ENCODE data around the gene C2CD2L.
"Not testable (repeated sequence)": the region's sequence is repeated elsewhere in the genome, so short reads cannot be mapped to it uniquely, and the experiment has no call there.

Gene C2CD2L

GRCh38 chr11:119100994-119101758, 6.0 kb upstream of the C2CD2L start:
- Histone ChIP-seq H2BK12ac (ENCODE audit: low read length in 2 of 2) (peak overlapping the region in 1 of 2 experiments; percentile 49), H3K4me3 (ENCODE audit: insufficient read depth in 1 of 2, low read depth in 1 of 2, low read length in 2 of 2) (peak overlapping the region; percentile 65 to 95), H3K14ac (ENCODE audit: low read length in 2 of 2) (peak overlapping the region in 1 of 2 experiments; percentile 5), H3K4me1 (ENCODE audit: control insufficient read depth, insufficient read depth, low read depth, low read length) (peaks cover 13% of the 10 kb centered on the region), H3K27me3 (ENCODE audit: control insufficient read depth in 1 of 2, insufficient read depth in 1 of 2, low read length in 2 of 2) (no peaks in the 10 kb centered on the region), H3K23ac (ENCODE audit: low read length in 2 of 2) (peak overlapping the region in 1 of 2 experiments; percentile 10), H3K27ac (ENCODE audit: low read length, poor library complexity, severe bottlenecking) (peak overlapping the region; percentile 84), H2BK5ac (ENCODE audit: low read depth, low read length, poor library complexity, severe bottlenecking) (peak overlapping the region; percentile 67), H2BK120ac (ENCODE audit: low read depth, low read length) (no peak overlapping the region), H3K4ac (ENCODE audit: low read depth in 1 of 2, low read length in 2 of 2) (peak overlapping the region; percentile 15 to 42), H3K18ac (ENCODE audit: low read depth in 1 of 2, low read length in 2 of 2) (peak overlapping the region; percentile 16 to 84), H3K79me1 (replicated peaks; ENCODE audit: low read length, poor library complexity, severe bottlenecking) (peaks cover 21% of the 10 kb centered on the region), H2AFZ (ENCODE audit: low read depth, low read length) (peak overlapping the region; percentile 46), H2AK5ac (ENCODE audit: low read length, severe bottlenecking) (no peak overlapping the region), H4K8ac (ENCODE audit: low read length) (no peak overlapping the region), H3K9ac (ENCODE audit: low read length) (peak overlapping the region; percentile 95), H2BK15ac (ENCODE audit: low read depth, poor library complexity, severe bottlenecking) (no peak overlapping the region), H4K91ac (ENCODE audit: low read length) (no peak overlapping the region), H3K36me3 (ENCODE audit: control insufficient read depth in 1 of 2, insufficient read depth in 2 of 2, low read depth in 1 of 2, low read length in 2 of 2) (peaks cover 15 to 30% of the 10 kb centered on the region in 2 experiments), H3K9me3 (ENCODE audit: control insufficient read depth, low read length) (no peaks in the 10 kb centered on the region), H3K4me2 (ENCODE audit: low read length, poor library complexity, severe bottlenecking) (peak overlapping the region; percentile 79)
- WGBS: 2% methylated on average over 28 of the region's 29 CpGs
- DNase-seq: no peak

- peak within 1 kb of the TSS; percentile 65 to 95 for H3K4me3 ChIP-seq (ENCODE audit: insufficient read depth in 1 of 2, low read depth in 1 of 2, low read length in 2 of 2)
- H3K27me3 ChIP-seq (ENCODE audit: control insufficient read depth in 1 of 2, insufficient read depth in 1 of 2, low read length in 2 of 2): no peaks in the 10 kb centered on the region
- peak within 1 kb of the TSS; percentile 79 for H3K4me2 ChIP-seq (ENCODE audit: low read length, poor library complexity, severe bottlenecking)
- H3K4ac ChIP-seq (ENCODE audit: low read depth in 1 of 2, low read length in 2 of 2): peak within 1 kb of the TSS; percentile 15 to 42
- peak; percentile 98 for DNase-seq
- H4K8ac ChIP-seq (ENCODE audit: low read length): peak within 1 kb of the TSS; percentile 36
- H2BK12ac ChIP-seq (ENCODE audit: low read length in 2 of 2): peak within 1 kb of the TSS in 1 of 2 experiments; percentile 49
- H3K79me1 ChIP-seq (replicated peaks; ENCODE audit: low read length, poor library complexity, severe bottlenecking): peaks cover 20% of the 10 kb centered on the region
- peaks cover 19% of the 10 kb centered on the region for H3K4me1 ChIP-seq (ENCODE audit: control insufficient read depth, insufficient read depth, low read depth, low read length)
- peak within 1 kb of the TSS; percentile 50 to 84 for H3K18ac ChIP-seq (ENCODE audit: low read depth in 1 of 2, low read length in 2 of 2)
- peak within 1 kb of the TSS; percentile 46 for H2AFZ ChIP-seq (ENCODE audit: low read depth, low read length)
- peak within 1 kb of the TSS in 1 of 2 experiments; percentile 5 for H3K14ac ChIP-seq (ENCODE audit: low read length in 2 of 2)
- H3K27ac ChIP-seq (ENCODE audit: low read length, poor library complexity, severe bottlenecking): peak within 1 kb of the TSS; percentile 84
- no peaks in the 10 kb centered on the region for H3K9me3 ChIP-seq (ENCODE audit: control insufficient read depth, low read length)
- peak within 1 kb of the TSS; percentile 9 for H4K91ac ChIP-seq (ENCODE audit: low read length)
- H3K23ac ChIP-seq (ENCODE audit: low read length in 2 of 2): peak within 1 kb of the TSS in 1 of 2 experiments; percentile 10
- H2AK5ac ChIP-seq (ENCODE audit: low read length, severe bottlenecking): peak within 1 kb of the TSS; percentile 23
- no peak within 1 kb of the TSS for H2BK120ac ChIP-seq (ENCODE audit: low read depth, low read length)
- peak within 1 kb of the TSS; percentile 67 for H2BK5ac ChIP-seq (ENCODE audit: low read depth, low read length, poor library complexity, severe bottlenecking)
- WGBS: under 1% methylated on average over 27 of the region's 32 CpGs
- H3K9ac ChIP-seq (ENCODE audit: low read length): peak within 1 kb of the TSS; percentile 95
- peak within 1 kb of the TSS; percentile 8 for H2BK15ac ChIP-seq (ENCODE audit: low read depth, poor library complexity, severe bottlenecking)
- peaks cover 10 to 23% of the 10 kb centered on the region in 2 experiments for H3K36me3 ChIP-seq (ENCODE audit: control insufficient read depth in 1 of 2, insufficient read depth in 2 of 2, low read depth in 1 of 2, low read length in 2 of 2)
Observed at GRCh38 chr11:119101759-119102423, 5.3 kb upstream of the C2CD2L start, which contains the start of gene DPAGT1. TSS of gene DPAGT1 (minus strand) at chr11:119101853. CDS start at chr11:119101655, 198 bp downstream.

DNA sequence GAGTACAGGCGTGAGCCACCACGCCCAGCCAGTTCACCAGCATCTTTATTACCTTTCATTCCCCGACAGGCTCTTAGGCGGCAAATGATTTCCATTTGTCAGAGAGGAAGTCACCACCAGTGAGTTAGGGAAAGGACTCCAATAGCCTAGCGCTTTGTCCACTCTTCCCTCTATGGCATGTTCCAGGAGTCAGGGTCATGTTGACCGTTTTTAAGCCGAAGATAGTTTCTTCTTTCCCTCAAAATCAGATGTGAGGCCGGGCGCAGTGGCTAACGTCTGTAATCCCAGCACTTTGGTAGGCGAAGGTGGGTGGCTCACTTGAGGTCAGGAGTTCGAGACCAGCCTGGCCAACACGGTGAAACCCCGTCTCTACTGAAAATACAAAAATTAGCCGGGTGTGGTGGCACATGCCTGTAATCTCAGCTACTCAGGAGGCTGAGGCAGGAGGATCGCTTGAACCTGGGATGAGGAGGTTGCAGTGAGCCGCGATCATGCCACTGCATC, 3.9 kb upstream of the C2CD2L start:
- not testable (repeated sequence) for H3K14ac ChIP-seq (ENCODE audit: low read length in 2 of 2); H2BK5ac ChIP-seq (ENCODE audit: low read depth, low read length, poor library complexity, severe bottlenecking); H3K23ac ChIP-seq (ENCODE audit: low read length in 2 of 2); H2AFZ ChIP-seq (ENCODE audit: low read depth, low read length); DNase-seq; H3K18ac ChIP-seq (ENCODE audit: low read depth in 1 of 2, low read length in 2 of 2); H3K4me2 ChIP-seq (ENCODE audit: low read length, poor library complexity, severe bottlenecking); H3K27me3 ChIP-seq (ENCODE audit: control insufficient read depth in 1 of 2, insufficient read depth in 1 of 2, low read length in 2 of 2); H2BK120ac ChIP-seq (ENCODE audit: low read depth, low read length); H3K9me3 ChIP-seq (ENCODE audit: control insufficient read depth, low read length)
- H3K79me1 ChIP-seq (replicated peaks; ENCODE audit: low read length, poor library complexity, severe bottlenecking): peaks cover 24% of the 10 kb centered on the region
- peak overlapping the region; percentile 95 for H3K9ac ChIP-seq (ENCODE audit: low read length)
- peak overlapping the region in 1 of 2 experiments; percentile 95 for H3K4me3 ChIP-seq (ENCODE audit: insufficient read depth in 1 of 2, low read depth in 1 of 2, low read length in 2 of 2)
- H2BK12ac ChIP-seq (ENCODE audit: low read length in 2 of 2): peak overlapping the region in 1 of 2 experiments; percentile 78
- peak overlapping the region; percentile 21 for H3K27ac ChIP-seq (ENCODE audit: low read length, poor library complexity, severe bottlenecking)
- H4K8ac ChIP-seq (ENCODE audit: low read length): peak overlapping the region; percentile 63
- H3K4me1 ChIP-seq (ENCODE audit: control insufficient read depth, insufficient read depth, low read depth, low read length): peaks cover 24% of the 10 kb centered on the region
- peak overlapping the region; percentile 15 for H2BK15ac ChIP-seq (ENCODE audit: low read depth, poor library complexity, severe bottlenecking)
- H3K36me3 ChIP-seq (ENCODE audit: control insufficient read depth in 1 of 2, insufficient read depth in 2 of 2, low read depth in 1 of 2, low read length in 2 of 2): peaks cover under 1 to 10% of the 10 kb centered on the region in 2 experiments
- 94% methylated on average over 18 of the region's 18 CpGs for WGBS
- H4K91ac ChIP-seq (ENCODE audit: low read length): peak overlapping the region; percentile 48
- H3K4ac ChIP-seq (ENCODE audit: low read depth in 1 of 2, low read length in 2 of 2): peak overlapping the region in 1 of 2 experiments; percentile 51
- peak overlapping the region; percentile 78 for H2AK5ac ChIP-seq (ENCODE audit: low read length, severe bottlenecking)

DNA sequence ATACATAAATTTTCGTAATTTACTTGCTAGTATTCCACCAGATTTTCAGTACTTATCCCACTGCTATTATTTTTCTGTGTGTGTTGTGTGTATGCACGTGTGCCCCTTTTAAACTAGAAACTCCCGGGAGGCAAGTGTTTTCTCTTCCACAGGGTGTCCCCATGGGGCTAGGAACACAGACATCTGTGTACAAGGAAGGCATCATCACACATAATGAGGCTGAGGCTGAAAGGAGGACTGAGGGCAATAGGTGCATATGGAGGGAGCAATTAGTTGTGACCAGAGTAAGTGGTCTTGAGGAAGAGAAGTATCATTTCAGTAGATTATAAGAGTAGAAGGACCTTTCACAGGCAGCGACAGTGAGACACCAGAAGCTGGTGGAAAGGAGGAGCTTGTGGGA, 3.4 kb upstream of the C2CD2L start:
- Histone ChIP-seq H3K79me1 (replicated peaks; ENCODE audit: low read length, poor library complexity, severe bottlenecking) (peaks cover 30% of the 10 kb centered on the region), H2AFZ (ENCODE audit: low read depth, low read length) (no peak overlapping the region), H3K4me2 (ENCODE audit: low read length, poor library complexity, severe bottlenecking) (no peak overlapping the region), H3K4me3 (ENCODE audit: insufficient read depth in 1 of 2, low read depth in 1 of 2, low read length in 2 of 2) (no peak overlapping the region), H3K9me3 (ENCODE audit: control insufficient read depth, low read length) (no peaks in the 10 kb centered on the region), H3K4me1 (ENCODE audit: control insufficient read depth, insufficient read depth, low read depth, low read length) (peaks cover 29% of the 10 kb centered on the region), H2BK12ac (ENCODE audit: low read length in 2 of 2) (no peak overlapping the region), H4K8ac (ENCODE audit: low read length) (peak overlapping the region; percentile 24), H2BK15ac (ENCODE audit: low read depth, poor library complexity, severe bottlenecking) (no peak overlapping the region), H3K27ac (ENCODE audit: low read length, poor library complexity, severe bottlenecking) (no peak overlapping the region), H2AK5ac (ENCODE audit: low read length, severe bottlenecking) (no peak overlapping the region), H2BK5ac (ENCODE audit: low read depth, low read length, poor library complexity, severe bottlenecking) (no peak overlapping the region), H3K36me3 (ENCODE audit: control insufficient read depth in 1 of 2, insufficient read depth in 2 of 2, low read depth in 1 of 2, low read length in 2 of 2) (peaks cover 0 to 4% of the 10 kb centered on the region in 2 experiments), H3K23ac (ENCODE audit: low read length in 2 of 2) (no peak overlapping the region), H3K27me3 (ENCODE audit: control insufficient read depth in 1 of 2, insufficient read depth in 1 of 2, low read length in 2 of 2) (no peaks in the 10 kb centered on the region), H3K14ac (ENCODE audit: low read length in 2 of 2) (no peak overlapping the region), H3K9ac (ENCODE audit: low read length) (no peak overlapping the region), H3K4ac (ENCODE audit: low read depth in 1 of 2, low read length in 2 of 2) (no peak overlapping the region), H2BK120ac (ENCODE audit: low read depth, low read length) (no peak overlapping the region), H3K18ac (ENCODE audit: low read depth in 1 of 2, low read length in 2 of 2) (no peak overlapping the region), H4K91ac (ENCODE audit: low read length) (no peak overlapping the region)
- DNase-seq: no peak
- WGBS: 57% methylated on average over 3 of the region's 4 CpGs
